Smooth muscle cell (in vitro differentiated cells): ENCODE results near the gene KLF7. TPM values are rescaled to one million over a fixed set of nuclear protein-coding genes. Genes with fewer than 3 reads are reported as not detected.

Experiments used
- DNase-seq: peaks from one replicate; lab custom pipeline; 2025; ENCODE audit not compliant: unreplicated experiment; lab: John Stamatoyannopoulos, UW
- H2AFZ ChIP-seq: fragments of 200-600 bp; sonication (generic); 2 replicates; pipeline ENCODE4 v1.6.0; 2016; ENCODE audit warnings: antibody characterized with exemption, low read depth, mild to moderate bottlenecking
- H3F3A ChIP-seq: fragments of 200-600 bp; sonication (generic); 2 replicates; pipeline ENCODE4 v1.6.0; 2017; ENCODE audit warnings: antibody characterized with exemption, low read depth
- H3K27ac ChIP-seq: fragments of 200-600 bp; sonication (generic); 2 replicates; pipeline ENCODE4 v1.5.1; 2016; ENCODE audit warnings: low read depth, mild to moderate bottlenecking
- H3K27me3 ChIP-seq: fragments of 200-600 bp; sonication (generic); 2 replicates; pipeline ENCODE4 v1.6.1; 2016; ENCODE audit warnings: low read depth, mild to moderate bottlenecking
- H3K36me3 ChIP-seq: fragments of 200-600 bp; sonication (generic); 2 replicates; pipeline ENCODE4 v1.5.1; 2016; ENCODE audit warnings: low read depth
- H3K4me1 ChIP-seq: fragments of 200-600 bp; sonication (generic); 2 replicates; pipeline ENCODE4 v1.5.1; 2016; ENCODE audit warnings: low read depth
- H3K4me2 ChIP-seq: fragments of 200-600 bp; sonication (generic); 2 replicates; pipeline ENCODE4 v1.6.0; 2016; ENCODE audit warnings: mild to moderate bottlenecking
- H3K4me3 ChIP-seq: fragments of 200-600 bp; sonication (generic); 2 replicates; pipeline ENCODE4 v1.5.1; 2016; ENCODE audit warnings: mild to moderate bottlenecking
- H3K79me2 ChIP-seq: fragments of 200-600 bp; sonication (generic); 2 replicates; pipeline ENCODE4 v1.6.0; 2016; ENCODE audit warnings: low read depth, mild to moderate bottlenecking
- H3K9ac ChIP-seq: fragments of 200-600 bp; sonication (generic); 2 replicates; pipeline ENCODE4 v1.6.0; 2016; ENCODE audit warnings: low read depth
- H3K9me3 ChIP-seq: fragments of 200-600 bp; sonication (generic); replicated peaks from 2 replicates; pipeline ENCODE4 v1.5.1; 2016; ENCODE audit warnings: low read depth
- H4K20me1 ChIP-seq: fragments of 200-600 bp; sonication (generic); 2 replicates; pipeline ENCODE4 v1.6.0; 2016; ENCODE audit warnings: low read depth
- WGBS: methylation state at CpG from one replicate; pipeline ENCODE4 v1.1.7; 2016; ENCODE audit warnings: low lambda C conversion rate; 5-methylcytosine and 5-hydroxymethylcytosine counted together
- microRNA-seq: library from miRNA; unstranded; fragments of <30 nt; microRNA quantifications from one replicate; pipeline ENCODE4, GENCODE V29; 2016; ENCODE audit warnings: borderline number of aligned reads
- polyA plus RNA-seq: library from polyadenylated mRNA; unstranded; fragments of >200 nt; fragmentation: Nextera tagmentation; extraction: Ambion mirVana; gene quantifications from 2 replicates; pipeline ENCODE4 v1.2.1, GENCODE V29; 2016
- small RNA-seq: library from RNA; depleted of rRNA; stranded (forward); fragments of <200 nt; gene quantifications from one replicate; pipeline ENCODE3, GENCODE V24; 2014
- total RNA-seq: library from RNA; depleted of rRNA; stranded (reverse); fragments of >200 nt; gene quantifications from 2 replicates; pipeline ENCODE4 v1.2.3, GENCODE V29; 2014
- TF ChIP-seq, protein P1 (sequence below): fragments of 200-600 bp; sonication (generic); IDR thresholded peaks from 2 replicates; pipeline ENCODE4 v1.5.1; 2017; ENCODE audit warnings: borderline replicate concordance, mild to moderate bottlenecking, antibody characterized with exemption; ENCODE audit not compliant: insufficient read depth, poor library complexity, severe bottlenecking

KLF7 gene
- total and polyA plus RNA-seq, 2 experiments from 2014 or later: 12.7 to 27.6 TPM

DNA sequence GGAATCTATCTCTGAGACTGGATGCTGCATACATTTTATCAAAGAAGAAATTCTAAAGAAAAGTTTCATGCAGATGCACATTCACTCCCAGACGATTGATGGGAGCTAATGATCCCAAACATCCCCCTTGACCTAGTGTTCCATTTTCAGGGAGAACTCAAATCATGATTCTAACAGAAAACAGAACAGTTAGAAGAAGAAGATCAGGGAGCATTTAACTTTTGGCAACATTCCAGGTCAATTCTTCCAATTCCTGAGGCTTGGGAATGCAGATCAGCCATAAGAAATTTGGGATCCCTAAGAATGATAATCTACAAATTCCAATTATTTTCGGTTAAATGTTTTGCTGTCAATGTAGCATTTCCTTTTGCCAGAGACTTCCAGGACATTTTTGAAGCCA lies 129.9 kb downstream of the KLF7 start:
- no peaks in the 10 kb centered on the region for H3K79me2 ChIP-seq
- no peak overlapping the region for H3K27ac ChIP-seq
- H4K20me1 ChIP-seq: no peaks in the 10 kb centered on the region
- no peak for DNase-seq
- no peak overlapping the region for H3K4me3 ChIP-seq
- H3K4me1 ChIP-seq: peaks cover 15% of the 10 kb centered on the region
- no peak overlapping the region for H2AFZ ChIP-seq
- 83% methylated on average over 2 of the region's 2 CpGs for WGBS
- TF ChIP-seq, protein P1, sequence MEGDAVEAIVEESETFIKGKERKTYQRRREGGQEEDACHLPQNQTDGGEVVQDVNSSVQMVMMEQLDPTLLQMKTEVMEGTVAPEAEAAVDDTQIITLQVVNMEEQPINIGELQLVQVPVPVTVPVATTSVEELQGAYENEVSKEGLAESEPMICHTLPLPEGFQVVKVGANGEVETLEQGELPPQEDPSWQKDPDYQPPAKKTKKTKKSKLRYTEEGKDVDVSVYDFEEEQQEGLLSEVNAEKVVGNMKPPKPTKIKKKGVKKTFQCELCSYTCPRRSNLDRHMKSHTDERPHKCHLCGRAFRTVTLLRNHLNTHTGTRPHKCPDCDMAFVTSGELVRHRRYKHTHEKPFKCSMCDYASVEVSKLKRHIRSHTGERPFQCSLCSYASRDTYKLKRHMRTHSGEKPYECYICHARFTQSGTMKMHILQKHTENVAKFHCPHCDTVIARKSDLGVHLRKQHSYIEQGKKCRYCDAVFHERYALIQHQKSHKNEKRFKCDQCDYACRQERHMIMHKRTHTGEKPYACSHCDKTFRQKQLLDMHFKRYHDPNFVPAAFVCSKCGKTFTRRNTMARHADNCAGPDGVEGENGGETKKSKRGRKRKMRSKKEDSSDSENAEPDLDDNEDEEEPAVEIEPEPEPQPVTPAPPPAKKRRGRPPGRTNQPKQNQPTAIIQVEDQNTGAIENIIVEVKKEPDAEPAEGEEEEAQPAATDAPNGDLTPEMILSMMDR: no peak
- H3F3A ChIP-seq: no peaks in the 10 kb centered on the region
- H3K27me3 ChIP-seq: no peaks in the 10 kb centered on the region
- H3K9me3 ChIP-seq: no peaks in the 10 kb centered on the region
- H3K36me3 ChIP-seq: no peaks in the 10 kb centered on the region
- H3K9ac ChIP-seq: no peak overlapping the region
- H3K4me2 ChIP-seq: no peak overlapping the region

DNA sequence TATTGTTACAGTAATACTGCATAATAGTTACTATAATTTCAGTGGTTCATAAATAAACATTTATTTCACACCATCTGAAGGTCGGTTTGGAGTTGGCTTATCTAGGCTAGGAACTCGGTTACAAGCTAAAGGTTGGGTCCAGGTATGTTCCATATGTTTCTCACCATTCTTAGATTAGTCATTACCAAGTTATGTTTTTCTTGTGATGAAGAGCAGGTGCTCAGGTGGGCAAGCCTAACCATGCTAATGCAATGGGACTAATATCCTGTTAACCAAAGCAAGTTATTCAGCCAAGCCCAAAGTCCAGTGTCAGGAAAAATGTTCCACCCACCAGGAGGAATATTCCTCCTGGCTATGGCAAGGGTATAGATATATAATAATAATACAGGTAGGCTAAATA lies 133.3 kb downstream of the KLF7 start:
- DNase-seq: no peak

More for the DNA sequence above, 133.3 kb downstream of the KLF7 start:
- H4K20me1 ChIP-seq: no peaks in the 10 kb centered on the region
- peaks cover 8% of the 10 kb centered on the region for H3K4me1 ChIP-seq
- H3K9ac ChIP-seq: no peak overlapping the region
- no peak overlapping the region for H3K4me2 ChIP-seq
- no peak overlapping the region for H3K27ac ChIP-seq
- no peak overlapping the region for H2AFZ ChIP-seq
- 81% methylated on average over 2 of the region's 2 CpGs for WGBS
- H3K36me3 ChIP-seq: no peaks in the 10 kb centered on the region
- TF ChIP-seq, protein P1: no peak
- no peaks in the 10 kb centered on the region for H3K9me3 ChIP-seq
- H3K79me2 ChIP-seq: no peaks in the 10 kb centered on the region
- no peaks in the 10 kb centered on the region for H3K27me3 ChIP-seq
- no peaks in the 10 kb centered on the region for H3F3A ChIP-seq
- H3K4me3 ChIP-seq: no peak overlapping the region

Small RNAs within 50 kb of the gene (microRNA-seq; reads per million reads assigned to microRNA genes)
- gene MIR2355: 14.6 reads per million, percentile 19 among the genes with 10 or more reads in this experiment
- gene MIR7845: 4.1 reads per million

Small RNAs within 50 kb of the gene (small RNA-seq; reads per million reads assigned to genes)
- gene MIR2355 (0.53 reads per million, percentile 18 among the genes with 10 or more reads in this experiment), gene MIR7845 (0.13 reads per million)

Other genes starting within 250 kb of the KLF7 start
- gene CPO, start 226.4 kb downstream of the KLF7 start, total RNA-seq: not detected in 2 replicates
- not detected in 2 replicates for gene CPO, start 226.4 kb downstream of the KLF7 start, polyA plus RNA-seq